ENCODE data around the gene SLC35G1.

SLC35G1 gene

GRCh38 chr10:93879273-93879672 lies 14.5 kb upstream of the SLC35G1 start:
- no peak for DNase-seq

- DNase-seq = no peak
Observed at GRCh38 chr10:93894516-93895378, 969 bp downstream of the SLC35G1 start.

GRCh38 chr10:93897070-93897780 lies 3.4 kb downstream of the SLC35G1 start:
- DNase-seq = no peak

GRCh38 chr10:93899109-93899508 lies 5.3 kb downstream of the SLC35G1 start:
- no peak for DNase-seq

- no peak for DNase-seq
Observed at GRCh38 chr10:93903051-93903450, 9.3 kb downstream of the SLC35G1 start.

GRCh38 chr10:93904901-93905300 lies 11.1 kb downstream of the SLC35G1 start:
- no peak for DNase-seq

GRCh38 chr10:93907059-93907458 lies 13.3 kb downstream of the SLC35G1 start:
- no peak for DNase-seq

- no peak for DNase-seq
Observed at GRCh38 chr10:93911866-93912265, 18.1 kb downstream of the SLC35G1 start.

- no peak for DNase-seq
Observed at GRCh38 chr10:93912444-93912843, 18.7 kb downstream of the SLC35G1 start.

GRCh38 chr10:93913706-93914105 lies 19.9 kb downstream of the SLC35G1 start:
- no peak for DNase-seq

GRCh38 chr10:93915598-93915997 lies 21.8 kb downstream of the SLC35G1 start:
- no peak for DNase-seq

- DNase-seq = no peak
Observed at GRCh38 chr10:93916257-93917063, 22.7 kb downstream of the SLC35G1 start.

GRCh38 chr10:93917064-93917391 lies 23.2 kb downstream of the SLC35G1 start:
- DNase-seq = no peak

- DNase-seq = no peak
Observed at GRCh38 chr10:93917821-93918220, 24.0 kb downstream of the SLC35G1 start.

GRCh38 chr10:93921338-93921737 lies 27.6 kb downstream of the SLC35G1 start:
- DNase-seq = peak; percentile 16

- no peak for DNase-seq
Observed at GRCh38 chr10:93926613-93927012, 32.8 kb downstream of the SLC35G1 start.

- DNase-seq = no peak
Observed at GRCh38 chr10:93938140-93938539, 44.4 kb downstream of the SLC35G1 start.

- DNase-seq = no peak
Observed at GRCh38 chr10:93940881-93941280, 47.1 kb downstream of the SLC35G1 start.

- no peak for DNase-seq
Observed at GRCh38 chr10:93941606-93942005, 47.8 kb downstream of the SLC35G1 start.

GRCh38 chr10:93945819-93946218 lies 52.0 kb downstream of the SLC35G1 start:
- no peak for DNase-seq

- no peak for DNase-seq
Observed at GRCh38 chr10:93947055-93947454, 53.3 kb downstream of the SLC35G1 start.

- no peak for DNase-seq
Observed at GRCh38 chr10:93947524-93947923, 53.7 kb downstream of the SLC35G1 start.

GRCh38 chr10:93951905-93952304 lies 58.1 kb downstream of the SLC35G1 start:
- DNase-seq = no peak

All from activated CD8-positive, alpha-beta memory T cell treated with anti-CD3 and anti-CD28 coated beads, Interleukin-2, amount 50 U/mL, for 4 hours (primary cell).